Vagina (tissue), 2 donors: ENCODE measurements around the gene SRF.

Experiments used
- POLR2A ChIP-seq, 2 donors: fragments of 450-650 bp; IDR thresholded peaks; one replicate each; pipeline ENCODE4 v1.6.1; 2017; ENCODE audit warnings: antibody characterized with exemption in 2 of 2, mild to moderate bottlenecking in 2 of 2, moderate library complexity in 2 of 2
- POLR2AphosphoS5 ChIP-seq, 2 donors: sonication (generic); formaldehyde crosslinking; IDR thresholded peaks; one replicate each; pipeline ENCODE4 v1.9.0; 2017; ENCODE audit warnings: antibody characterized with exemption in 2 of 2, mild to moderate bottlenecking in 2 of 2, low read depth in 1 of 2; ENCODE audit not compliant: insufficient read depth in 1 of 2
- TF ChIP-seq, protein P1 (sequence below), 3 experiments: fragments of 450-650 bp in 2 of 3; fragments of 200-600 bp in 1 of 3; sonication (generic) in 1 of 3; IDR thresholded peaks; one replicate each; pipeline ENCODE4 v1.5.1; 2017 to 2019; ENCODE audit warnings: antibody characterized with exemption in 3 of 3, mild to moderate bottlenecking in 2 of 3, moderate library complexity in 2 of 3

DNA sequence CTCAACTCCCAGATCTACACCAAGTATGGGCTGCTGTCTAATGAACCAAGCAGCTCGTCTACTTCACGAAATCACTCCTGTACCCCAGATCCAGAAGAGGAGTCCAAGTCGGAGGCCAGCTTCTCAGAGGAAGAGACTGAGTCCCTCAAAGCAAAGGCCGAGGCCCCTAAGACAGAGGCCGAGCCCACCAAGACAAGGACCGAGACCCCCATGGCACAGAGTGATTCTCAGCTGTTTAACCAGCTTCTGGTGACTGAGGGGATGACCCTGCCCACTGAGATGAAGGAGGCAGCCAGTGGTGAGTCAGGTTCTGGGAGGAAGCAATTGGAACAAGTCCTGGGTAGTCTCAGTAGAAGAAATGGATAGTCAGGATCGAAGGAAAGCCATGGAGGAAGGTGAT, 16.8 kb downstream of the SRF start:
- TF ChIP-seq, protein P1, sequence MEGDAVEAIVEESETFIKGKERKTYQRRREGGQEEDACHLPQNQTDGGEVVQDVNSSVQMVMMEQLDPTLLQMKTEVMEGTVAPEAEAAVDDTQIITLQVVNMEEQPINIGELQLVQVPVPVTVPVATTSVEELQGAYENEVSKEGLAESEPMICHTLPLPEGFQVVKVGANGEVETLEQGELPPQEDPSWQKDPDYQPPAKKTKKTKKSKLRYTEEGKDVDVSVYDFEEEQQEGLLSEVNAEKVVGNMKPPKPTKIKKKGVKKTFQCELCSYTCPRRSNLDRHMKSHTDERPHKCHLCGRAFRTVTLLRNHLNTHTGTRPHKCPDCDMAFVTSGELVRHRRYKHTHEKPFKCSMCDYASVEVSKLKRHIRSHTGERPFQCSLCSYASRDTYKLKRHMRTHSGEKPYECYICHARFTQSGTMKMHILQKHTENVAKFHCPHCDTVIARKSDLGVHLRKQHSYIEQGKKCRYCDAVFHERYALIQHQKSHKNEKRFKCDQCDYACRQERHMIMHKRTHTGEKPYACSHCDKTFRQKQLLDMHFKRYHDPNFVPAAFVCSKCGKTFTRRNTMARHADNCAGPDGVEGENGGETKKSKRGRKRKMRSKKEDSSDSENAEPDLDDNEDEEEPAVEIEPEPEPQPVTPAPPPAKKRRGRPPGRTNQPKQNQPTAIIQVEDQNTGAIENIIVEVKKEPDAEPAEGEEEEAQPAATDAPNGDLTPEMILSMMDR (IDR thresholded peaks at IDR 0.05), result no peak
- no peak for TF ChIP-seq POLR2AphosphoS5 (IDR thresholded peaks at IDR 0.05; ENCODE audit: insufficient read depth in 1 of 2, low read depth in 1 of 2)
- no peak for TF ChIP-seq POLR2A (IDR thresholded peaks at IDR 0.05)
